Tibial nerve (tissue), 4 donors: Measurements from ENCODE around the gene SLC9A4. TPM values are rescaled to one million over a fixed set of nuclear protein-coding genes. Genes with fewer than 3 reads are reported as not detected.
A peak's percentile ranks its signal among the peaks of the same experiment; 100 is the strongest.

Experiments
- DNase-seq, 2 donors: peaks; one replicate each; pipeline ENCODE4 v3.0.0-alpha.2; 2019; ENCODE audit warnings: low spot score in 2 of 2
- H3K27ac ChIP-seq, 4 donors: fragments of 200-600 bp; sonication (generic) in 3 of 4; one replicate each; pipeline ENCODE4 v1.5.1; 2017 to 2019; ENCODE audit warnings: mild to moderate bottlenecking in 1 of 4
- H3K27me3 ChIP-seq, 2 donors: fragments of 200-600 bp; sonication (generic) in 1 of 2; one replicate each; pipeline versions ENCODE4 v1.5.1 to v1.6.0; 2017 to 2019
- H3K36me3 ChIP-seq, 3 donors: fragments of 200-600 bp; sonication (generic); one replicate each; pipeline ENCODE4 v1.5.1; 2018 to 2019
- H3K4me1 ChIP-seq, 4 donors: fragments of 200-600 bp; sonication (generic) in 3 of 4; one replicate each; pipeline ENCODE4 v1.5.1; 2017 to 2019
- H3K4me3 ChIP-seq, 4 donors: fragments of 200-600 bp; sonication (generic) in 3 of 4; one replicate each; pipeline ENCODE4 v1.5.1; 2017 to 2019; ENCODE audit warnings: mild to moderate bottlenecking in 1 of 4, moderate library complexity in 1 of 4
- H3K9me3 ChIP-seq, 4 donors: fragments of 200-600 bp; sonication (generic) in 3 of 4; one replicate each; pipeline ENCODE4 v1.5.1; 2017 to 2019
- EP300 ChIP-seq, 2 donors: sonication (generic); formaldehyde crosslinking; IDR thresholded peaks; one replicate each; pipeline ENCODE4 v1.6.1; 2017; ENCODE audit warnings: antibody characterized with exemption in 2 of 2, mild to moderate bottlenecking in 1 of 2
- POLR2A ChIP-seq, 2 donors: fragments of 450-650 bp; IDR thresholded peaks; one replicate each; pipeline ENCODE4 v1.6.1; 2017; ENCODE audit warnings: antibody characterized with exemption in 2 of 2, mild to moderate bottlenecking in 2 of 2, moderate library complexity in 2 of 2
- WGBS, 2 donors: methylation state at CpG; one replicate each; pipeline ENCODE4 v1.1.5; 2018; 5-methylcytosine and 5-hydroxymethylcytosine counted together
- total RNA-seq, 4 donors: library from RNA; depleted of rRNA; stranded (reverse); fragments of >200 nt; gene quantifications; one replicate each; pipeline ENCODE4 v1.1.0, GENCODE V29; 2016
- TF ChIP-seq, protein P1 (sequence below), 5 experiments: fragments of 200-600 bp in 3 of 5; fragments of 450-650 bp in 2 of 5; sonication (generic) in 3 of 5; IDR thresholded peaks; one replicate each; pipeline ENCODE4 v1.5.1; 2016 to 2019; ENCODE audit warnings: antibody characterized with exemption in 5 of 5, mild to moderate bottlenecking in 3 of 5, moderate library complexity in 2 of 5

The SLC9A4 gene
- total RNA-seq, 4 donors from 2014 or later = 0.30 TPM; not detected in 3

DNA sequence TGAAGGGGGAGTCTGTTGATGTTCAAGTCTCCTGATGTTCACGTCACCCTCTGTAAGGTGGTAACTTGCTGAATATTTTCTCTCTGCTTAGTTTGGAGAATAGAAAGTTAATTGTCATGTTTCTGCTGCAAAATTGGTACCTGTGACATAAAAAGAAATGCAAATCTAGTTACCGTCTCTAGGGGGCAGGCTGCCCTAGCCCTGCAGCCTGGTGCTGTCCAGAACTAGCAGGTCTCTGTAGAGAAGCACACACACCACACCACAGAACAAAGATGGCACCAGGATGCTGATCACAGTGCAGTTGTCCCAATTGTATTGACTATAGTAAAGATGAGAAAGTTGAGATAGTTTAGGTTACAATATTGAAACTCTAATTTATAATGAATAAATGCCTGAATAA is 47.0 kb downstream of the SLC9A4 start:
- no peaks in the 10 kb centered on the region for H3K4me1 ChIP-seq
- no peaks in the 10 kb centered on the region for H3K9me3 ChIP-seq
- H3K27ac ChIP-seq = no peak overlapping the region
- H3K4me3 ChIP-seq = no peak overlapping the region
- 32 to 37% methylated on average over 2 of the region's 2 CpGs for WGBS, 2 donors
- TF ChIP-seq, protein P1, sequence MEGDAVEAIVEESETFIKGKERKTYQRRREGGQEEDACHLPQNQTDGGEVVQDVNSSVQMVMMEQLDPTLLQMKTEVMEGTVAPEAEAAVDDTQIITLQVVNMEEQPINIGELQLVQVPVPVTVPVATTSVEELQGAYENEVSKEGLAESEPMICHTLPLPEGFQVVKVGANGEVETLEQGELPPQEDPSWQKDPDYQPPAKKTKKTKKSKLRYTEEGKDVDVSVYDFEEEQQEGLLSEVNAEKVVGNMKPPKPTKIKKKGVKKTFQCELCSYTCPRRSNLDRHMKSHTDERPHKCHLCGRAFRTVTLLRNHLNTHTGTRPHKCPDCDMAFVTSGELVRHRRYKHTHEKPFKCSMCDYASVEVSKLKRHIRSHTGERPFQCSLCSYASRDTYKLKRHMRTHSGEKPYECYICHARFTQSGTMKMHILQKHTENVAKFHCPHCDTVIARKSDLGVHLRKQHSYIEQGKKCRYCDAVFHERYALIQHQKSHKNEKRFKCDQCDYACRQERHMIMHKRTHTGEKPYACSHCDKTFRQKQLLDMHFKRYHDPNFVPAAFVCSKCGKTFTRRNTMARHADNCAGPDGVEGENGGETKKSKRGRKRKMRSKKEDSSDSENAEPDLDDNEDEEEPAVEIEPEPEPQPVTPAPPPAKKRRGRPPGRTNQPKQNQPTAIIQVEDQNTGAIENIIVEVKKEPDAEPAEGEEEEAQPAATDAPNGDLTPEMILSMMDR (IDR thresholded peaks at IDR 0.05) = peak in 4 of 5 experiments; percentile 18 to 41 (median 26)
- TF ChIP-seq POLR2A (IDR thresholded peaks at IDR 0.05) = no peak
- H3K36me3 ChIP-seq = no peaks in the 10 kb centered on the region
- no peak for DNase-seq
- H3K27me3 ChIP-seq = no peaks in the 10 kb centered on the region

DNA sequence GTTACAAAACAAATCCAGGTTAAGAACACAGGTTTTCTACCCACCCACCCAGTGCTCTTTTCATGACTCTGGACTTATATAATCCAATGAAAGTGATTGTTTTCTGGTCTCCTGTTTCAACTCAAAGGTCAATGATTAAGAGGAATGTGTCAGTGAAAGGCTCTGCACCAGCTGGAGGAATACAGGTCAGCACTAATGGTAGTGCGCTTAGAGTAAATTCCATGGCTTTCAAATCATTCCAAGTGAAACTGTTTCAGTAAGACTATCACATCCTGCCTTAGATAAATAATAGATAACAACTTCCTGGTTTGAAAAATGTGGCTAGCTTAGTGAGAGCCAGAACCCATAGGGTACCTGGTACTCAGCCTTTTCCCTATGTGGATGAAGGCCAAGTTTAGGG is 47.8 kb downstream of the SLC9A4 start:
- H3K9me3 ChIP-seq = no peaks in the 10 kb centered on the region
- TF ChIP-seq, protein P1 (IDR thresholded peaks at IDR 0.05) = no peak
- no peak overlapping the region for H3K27ac ChIP-seq
- DNase-seq = no peak
- WGBS, 2 donors = 92 to 94% methylated on average over 1 of the region's 1 CpG
- no peaks in the 10 kb centered on the region for H3K27me3 ChIP-seq
- H3K4me3 ChIP-seq = no peak overlapping the region
- no peaks in the 10 kb centered on the region for H3K4me1 ChIP-seq
- H3K36me3 ChIP-seq = no peaks in the 10 kb centered on the region

DNA sequence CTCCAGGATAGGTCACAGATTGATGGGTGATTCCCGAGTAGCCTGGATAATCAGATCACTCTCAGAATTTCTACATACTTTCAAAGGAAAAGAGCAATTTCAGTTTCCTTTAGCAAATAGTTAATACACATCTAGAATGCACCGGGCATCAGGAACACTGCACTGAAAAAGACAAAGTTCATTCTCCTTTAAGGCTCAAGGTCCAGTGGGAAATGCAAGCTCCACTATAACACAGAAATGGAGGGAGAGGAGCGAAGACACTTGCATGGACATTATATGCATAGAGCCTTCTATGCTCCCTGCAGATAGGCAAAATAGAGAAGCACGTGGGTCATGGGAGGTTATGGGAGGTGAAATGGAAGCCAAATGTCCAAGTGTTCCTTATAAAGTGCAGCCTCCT is 49.1 kb downstream of the SLC9A4 start:
- Histone ChIP-seq H3K27me3 (no peaks in the 10 kb centered on the region), H3K4me3 (no peak overlapping the region), H3K27ac (no peak overlapping the region), H3K4me1 (no peaks in the 10 kb centered on the region), H3K36me3 (no peaks in the 10 kb centered on the region), H3K9me3 (no peaks in the 10 kb centered on the region)
- TF ChIP-seq, protein P1 (IDR thresholded peaks at IDR 0.05) = no peak
- TF ChIP-seq POLR2A (IDR thresholded peaks at IDR 0.05) = no peak
- TF ChIP-seq EP300 (IDR thresholded peaks at IDR 0.05) = no peak
- DNase-seq = no peak
- WGBS, 2 donors = 72 to 82% methylated on average over 4 of the region's 4 CpGs

DNA sequence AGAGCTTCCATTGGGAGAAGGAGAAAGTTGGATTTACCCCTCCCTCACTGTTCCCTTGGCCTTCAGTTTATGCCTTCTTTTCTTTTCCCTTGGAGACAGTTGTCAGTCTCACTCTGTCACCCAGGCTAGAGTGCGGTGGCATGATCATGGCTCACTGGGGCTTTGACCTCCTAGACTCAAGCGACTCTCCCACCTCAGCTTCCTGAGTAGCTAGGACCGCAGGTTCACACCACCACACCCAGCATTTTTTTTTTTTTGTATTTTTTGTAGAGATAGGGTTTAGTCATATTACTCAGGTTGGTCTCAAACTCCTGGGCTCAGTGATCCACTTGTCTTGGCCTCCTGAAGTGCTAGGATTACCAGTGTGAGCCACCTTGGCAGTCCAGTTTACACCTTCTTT is 49.9 kb downstream of the SLC9A4 start:
- H3K4me3 ChIP-seq = no peak overlapping the region
- no peaks in the 10 kb centered on the region for H3K9me3 ChIP-seq
- no peaks in the 10 kb centered on the region for H3K27me3 ChIP-seq
- DNase-seq = no peak
- 91 to 94% methylated on average over 3 of the region's 3 CpGs for whole genome bisulfite sequencing, 2 donors
- no peak overlapping the region for H3K27ac ChIP-seq
- H3K4me1 ChIP-seq = no peaks in the 10 kb centered on the region
- no peaks in the 10 kb centered on the region for H3K36me3 ChIP-seq
- TF ChIP-seq EP300 (IDR thresholded peaks at IDR 0.05) (no peak), POLR2A (IDR thresholded peaks at IDR 0.05) (no peak)
- TF ChIP-seq, protein P1 (IDR thresholded peaks at IDR 0.05) = no peak

DNA sequence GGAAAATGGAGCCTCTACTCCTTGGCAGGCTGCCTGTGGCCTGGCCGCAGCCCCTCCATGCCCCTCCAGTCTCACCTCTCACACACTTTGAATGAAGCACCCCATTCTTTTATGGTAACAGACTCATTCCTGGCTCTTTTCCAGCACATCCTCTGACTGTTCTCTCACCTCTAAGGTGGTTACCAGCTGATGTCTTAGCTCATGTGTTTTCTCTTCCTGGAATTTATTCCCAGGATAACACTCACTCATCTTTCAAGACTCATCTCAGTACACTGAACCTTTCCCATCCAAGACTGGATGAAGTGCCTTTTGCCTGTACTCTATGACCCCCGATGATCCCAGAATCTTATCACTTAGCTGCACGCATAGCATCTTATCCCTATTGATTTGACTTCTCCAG is 50.6 kb downstream of the SLC9A4 start:
- Histone ChIP-seq H3K27me3 (no peaks in the 10 kb centered on the region), H3K4me1 (no peaks in the 10 kb centered on the region), H3K9me3 (no peaks in the 10 kb centered on the region), H3K36me3 (no peaks in the 10 kb centered on the region), H3K27ac (no peak overlapping the region), H3K4me3 (no peak overlapping the region)
- TF ChIP-seq, protein P1 (IDR thresholded peaks at IDR 0.05) = no peak
- TF ChIP-seq EP300 (IDR thresholded peaks at IDR 0.05) = no peak
- TF ChIP-seq POLR2A (IDR thresholded peaks at IDR 0.05) = no peak
- DNase-seq = no peak
- 52 to 72% methylated on average over 3 of the region's 3 CpGs for WGBS, 2 donors
